ENCODE measurements around the gene LENEP.
"Not testable (repeated sequence)": the region's sequence is repeated elsewhere in the genome, so short reads cannot be mapped to it uniquely, and the experiment has no call there.

Gene LENEP

DNA sequence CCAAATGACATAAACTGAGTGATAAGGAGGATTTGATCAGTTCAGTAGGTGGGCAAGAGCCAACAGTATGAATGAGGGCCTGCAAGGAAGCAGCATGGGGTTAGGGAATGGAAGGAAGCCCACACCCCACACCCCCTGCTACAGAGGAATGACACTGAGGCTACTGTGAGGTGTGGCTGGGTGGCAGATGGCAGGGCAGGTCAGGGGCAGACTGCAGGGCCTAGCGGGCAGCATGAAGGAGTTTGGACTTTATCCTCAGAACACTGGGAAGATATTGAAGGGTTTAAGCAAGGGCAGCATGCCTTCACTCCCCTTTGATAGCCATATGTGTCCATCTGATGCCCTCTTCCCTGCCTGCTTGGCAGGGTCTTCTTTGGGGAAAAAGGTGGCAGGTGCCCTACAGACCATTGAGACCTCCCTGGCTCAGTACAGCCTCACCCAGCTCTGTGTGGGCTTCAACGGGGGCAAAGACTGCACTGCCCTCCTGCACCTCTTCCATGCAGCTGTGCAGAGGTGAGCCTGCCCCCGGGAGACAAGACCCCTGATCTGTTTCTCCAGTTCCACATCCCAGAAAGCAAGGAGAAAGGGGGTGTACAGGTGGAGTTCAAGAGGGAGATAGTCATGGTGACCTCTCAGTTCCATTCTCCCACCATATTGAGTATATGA lies 4.1 kb upstream of the LENEP start:
- H3K4me3 ChIP-seq (ENCODE audit: low read depth in 1 of 2, low read length in 1 of 2): no peak overlapping the region
- no peaks in the 10 kb centered on the region for H3K9me3 ChIP-seq
- H3K36me3 ChIP-seq: peaks cover 21% of the 10 kb centered on the region

GRCh38 chr1:154990276-154990675 lies 3.1 kb upstream of the LENEP start:
- no peak overlapping the region for H3K27ac ChIP-seq
- H3K36me3 ChIP-seq: peaks cover 21% of the 10 kb centered on the region
- H3K27me3 ChIP-seq: no peaks in the 10 kb centered on the region
- no peaks in the 10 kb centered on the region for H3K9me3 ChIP-seq
- H3K4me1 ChIP-seq (ENCODE audit: control insufficient read depth in 1 of 2, insufficient read depth in 1 of 2, low read depth in 1 of 2, low read length in 1 of 2): peaks cover 0 to 7% of the 10 kb centered on the region in 2 experiments
- H3K4me3 ChIP-seq (ENCODE audit: low read depth in 1 of 2, low read length in 1 of 2): no peak overlapping the region
- no peak for TF ChIP-seq CTCF (IDR thresholded peaks at IDR 0.05)

More for the DNA sequence above, 4.1 kb upstream of the LENEP start:
- Histone ChIP-seq H3K27ac (no peak overlapping the region), H3K27me3 (no peaks in the 10 kb centered on the region), H3K4me1 (ENCODE audit: control insufficient read depth in 1 of 2, insufficient read depth in 1 of 2, low read depth in 1 of 2, low read length in 1 of 2) (peaks cover 0 to 7% of the 10 kb centered on the region in 2 experiments)
- TF ChIP-seq CTCF (IDR thresholded peaks at IDR 0.05): no peak

GRCh38 chr1:154992721-154993571 lies 440 bp upstream of the LENEP start:
- Histone ChIP-seq H3K27me3 (no peaks in the 10 kb centered on the region), H3K4me3 (ENCODE audit: low read depth in 1 of 2, low read length in 1 of 2) (no peak overlapping the region), H3K27ac (no peak overlapping the region), H3K4me1 (ENCODE audit: control insufficient read depth in 1 of 2, insufficient read depth in 1 of 2, low read depth in 1 of 2, low read length in 1 of 2) (peaks cover 11 to 12% of the 10 kb centered on the region in 2 experiments), H3K36me3 (peaks cover 19% of the 10 kb centered on the region), H3K9me3 (no peaks in the 10 kb centered on the region)
- no peak for TF ChIP-seq CTCF (IDR thresholded peaks at IDR 0.05)

GRCh38 chr1:154994269-154994587 lies 842 bp downstream of the LENEP start:
- peaks cover 21 to 22% of the 10 kb centered on the region in 2 experiments for H3K4me1 ChIP-seq (ENCODE audit: control insufficient read depth in 1 of 2, insufficient read depth in 1 of 2, low read depth in 1 of 2, low read length in 1 of 2)
- TF ChIP-seq CTCF (IDR thresholded peaks at IDR 0.05): no peak

DNA sequence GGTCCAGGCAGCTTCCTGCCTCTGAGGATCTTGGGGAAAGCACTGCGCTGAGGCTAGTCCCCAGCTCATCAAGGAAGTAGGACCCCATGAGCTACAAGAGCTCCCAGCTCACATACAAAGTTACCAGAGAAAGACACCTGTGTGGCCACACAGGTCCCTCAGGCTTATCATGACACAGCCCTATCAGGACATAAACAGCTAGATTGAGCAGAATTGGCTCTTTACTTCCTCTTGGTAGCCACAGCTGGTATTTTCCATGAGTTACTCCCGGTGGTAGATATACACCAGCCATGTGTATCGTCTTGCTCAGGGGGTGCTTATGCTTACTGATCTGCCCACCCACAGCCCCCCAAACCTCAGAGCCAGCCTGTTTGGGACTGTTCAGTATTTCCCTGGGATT lies 1.2 kb downstream of the LENEP start:
- H3K27me3 ChIP-seq: no peaks in the 10 kb centered on the region

More at GRCh38 chr1:154994269-154994587, 842 bp downstream of the LENEP start:
- Histone ChIP-seq H3K27ac (no peak overlapping the region), H3K4me3 (ENCODE audit: low read depth in 1 of 2, low read length in 1 of 2) (no peak overlapping the region), H3K36me3 (peaks cover 7% of the 10 kb centered on the region), H3K27me3 (no peaks in the 10 kb centered on the region), H3K9me3 (no peaks in the 10 kb centered on the region)

GRCh38 chr1:154995301-154995983 lies 2.1 kb downstream of the LENEP start:
- not testable (repeated sequence) for H3K27me3 ChIP-seq; H3K36me3 ChIP-seq; H3K27ac ChIP-seq; H3K4me3 ChIP-seq (ENCODE audit: low read depth in 1 of 2, low read length in 1 of 2); H3K9me3 ChIP-seq
- H3K4me1 ChIP-seq (ENCODE audit: control insufficient read depth in 1 of 2, insufficient read depth in 1 of 2, low read depth in 1 of 2, low read length in 1 of 2): peaks cover 33 to 34% of the 10 kb centered on the region in 2 experiments

More for the DNA sequence above, 1.2 kb downstream of the LENEP start:
- Histone ChIP-seq H3K4me1 (ENCODE audit: control insufficient read depth in 1 of 2, insufficient read depth in 1 of 2, low read depth in 1 of 2, low read length in 1 of 2) (peaks cover 24 to 26% of the 10 kb centered on the region in 2 experiments), H3K4me3 (ENCODE audit: low read depth in 1 of 2, low read length in 1 of 2) (no peak overlapping the region), H3K9me3 (no peaks in the 10 kb centered on the region), H3K27ac (no peak overlapping the region), H3K36me3 (peaks cover 4% of the 10 kb centered on the region)
- no peak for TF ChIP-seq CTCF (IDR thresholded peaks at IDR 0.05)
